Activated CD4-positive, alpha-beta memory T cell treated with anti-CD3 and anti-CD28 coated beads for 36 hours (primary cell): ENCODE data around the gene SHROOM2. TPM values are rescaled to one million over a fixed set of nuclear protein-coding genes. Genes with fewer than 3 reads are reported as not detected.
"Not testable (repeated sequence)": the region's sequence is repeated elsewhere in the genome, so short reads cannot be mapped to it uniquely, and the experiment has no call there.

Experiments used
- CTCF ChIA-PET: fragments of 350-600 bp; sonication (Branson Sonifier 250); formaldehyde crosslinking; loops from one replicate; lab custom pipeline; 2021; ENCODE audit warnings: antibody characterized with exemption, inconsistent platforms; lab: Charles Lee
- POLR2A ChIA-PET: fragments of 350-600 bp; sonication (Branson Sonifier 250); formaldehyde crosslinking; loops from one replicate; lab custom pipeline; 2021; ENCODE audit warnings: antibody characterized with exemption; lab: Charles Lee
- DNase-seq: peaks from one replicate; pipeline ENCODE4 v3.0.0-alpha.2; 2020
- H3K27ac Mint-ChIP-seq: one replicate; pipeline ENCODE4 v1.8.0; 2021; ENCODE audit warnings: mixed read lengths
- H3K27me3 Mint-ChIP-seq: one replicate; pipeline ENCODE4 v1.8.0; 2021; ENCODE audit warnings: mixed read lengths
- H3K36me3 Mint-ChIP-seq: one replicate; pipeline ENCODE4 v1.8.0; 2021; ENCODE audit warnings: mixed read lengths
- H3K4me1 Mint-ChIP-seq: one replicate; pipeline ENCODE4 v1.8.0; 2021; ENCODE audit warnings: low read depth, mixed read lengths
- H3K4me3 Mint-ChIP-seq: one replicate; pipeline ENCODE4 v1.8.0; 2021; ENCODE audit warnings: mild to moderate bottlenecking, mixed read lengths
- H3K9me3 Mint-ChIP-seq: one replicate; pipeline ENCODE4 v1.8.0; 2021; ENCODE audit warnings: mixed read lengths
- intact Hi-C: fragments of 100-400 bp; cut with micrococcal nuclease; formaldehyde crosslinking; loops from one replicate; pipeline ENCODE4 v1.15.1; 2023
- total RNA-seq, 2 experiments: library from RNA; stranded (reverse); gene quantifications; one replicate each; pipeline ENCODE4 v1.2.3, GENCODE V29; 2021

The SHROOM2 gene
- total RNA-seq, 2 experiments from 2014 or later = not detected

GRCh38 chrX:9788911-9789310 lies 2.7 kb downstream of the SHROOM2 start:
- CTCF ChIA-PET = no interaction called here
- Mint-ChIP-seq H3K9me3 (no peaks in the 10 kb centered on the region), H3K36me3 (no peaks in the 10 kb centered on the region), H3K4me3 (no peak overlapping the region), H3K27ac (no peak overlapping the region), H3K27me3 (peaks cover 33% of the 10 kb centered on the region), H3K4me1 (peaks cover 2% of the 10 kb centered on the region)
- DNase-seq = no peak
- POLR2A ChIA-PET = no interaction called here
- intact Hi-C loops = no loop called here

- Mint-ChIP-seq H3K36me3 (no peaks in the 10 kb centered on the region), H3K27me3 (peaks cover 28% of the 10 kb centered on the region), H3K4me1 (peaks cover 2% of the 10 kb centered on the region), H3K9me3 (no peaks in the 10 kb centered on the region), H3K27ac (no peak overlapping the region), H3K4me3 (no peak overlapping the region)
- no peak for DNase-seq
- intact Hi-C loops = no loop called here
- POLR2A ChIA-PET = no interaction called here
- CTCF ChIA-PET = no interaction called here
Measured at GRCh38 chrX:9789555-9789954, 3.3 kb downstream of the SHROOM2 start.

- Mint-ChIP-seq H3K4me3 (no peak overlapping the region), H3K9me3 (peaks cover 6% of the 10 kb centered on the region), H3K27me3 (peaks cover 29% of the 10 kb centered on the region), H3K36me3 (no peaks in the 10 kb centered on the region), H3K4me1 (peaks cover 2% of the 10 kb centered on the region), H3K27ac (no peak overlapping the region)
- ChIA-PET POLR2A (no interaction called here), CTCF (no interaction called here)
- intact Hi-C loops = no loop called here
- DNase-seq = no peak
Measured at GRCh38 chrX:9790866-9791265, 4.6 kb downstream of the SHROOM2 start.

GRCh38 chrX:9794495-9794894 lies 8.3 kb downstream of the SHROOM2 start:
- POLR2A ChIA-PET = no interaction called here
- Mint-ChIP-seq H3K4me3 (no peak overlapping the region), H3K36me3 (no peaks in the 10 kb centered on the region), H3K9me3 (peaks cover 6% of the 10 kb centered on the region), H3K4me1 (no peaks in the 10 kb centered on the region), H3K27me3 (peaks cover 8% of the 10 kb centered on the region), H3K27ac (no peak overlapping the region)
- CTCF ChIA-PET = no interaction called here
- DNase-seq = no peak
- intact Hi-C loops = no loop called here

- peaks cover 13% of the 10 kb centered on the region for H3K9me3 Mint-ChIP-seq
- ChIA-PET CTCF (no interaction called here), POLR2A (no interaction called here)
- H3K27me3 Mint-ChIP-seq = peaks cover 12% of the 10 kb centered on the region
- no peak overlapping the region for H3K4me3 Mint-ChIP-seq
- no peak overlapping the region for H3K27ac Mint-ChIP-seq
- no peaks in the 10 kb centered on the region for H3K4me1 Mint-ChIP-seq
- H3K36me3 Mint-ChIP-seq = no peaks in the 10 kb centered on the region
- no peak for DNase-seq
- intact Hi-C loops = no loop called here
Measured at GRCh38 chrX:9797384-9798360, 11.4 kb downstream of the SHROOM2 start.

- H3K4me1 Mint-ChIP-seq = no peaks in the 10 kb centered on the region
- H3K27ac Mint-ChIP-seq = no peak overlapping the region
- H3K36me3 Mint-ChIP-seq = no peaks in the 10 kb centered on the region
- ChIA-PET CTCF (no interaction called here), POLR2A (no interaction called here)
- intact Hi-C loops = no loop called here
- DNase-seq = no peak
- H3K4me3 Mint-ChIP-seq = no peak overlapping the region
- peaks cover 6% of the 10 kb centered on the region for H3K27me3 Mint-ChIP-seq
- H3K9me3 Mint-ChIP-seq = peaks cover 7% of the 10 kb centered on the region
Measured at GRCh38 chrX:9802737-9803136, 16.5 kb downstream of the SHROOM2 start.

- Mint-ChIP-seq H3K27me3 (peaks cover 6% of the 10 kb centered on the region), H3K4me1 (no peaks in the 10 kb centered on the region), H3K9me3 (peaks cover 7% of the 10 kb centered on the region), H3K36me3 (no peaks in the 10 kb centered on the region), H3K4me3 (no peak overlapping the region), H3K27ac (no peak overlapping the region)
- intact Hi-C loops = no loop called here
- ChIA-PET CTCF (no interaction called here), POLR2A (no interaction called here)
- no peak for DNase-seq
Measured at GRCh38 chrX:9804444-9804843, 18.2 kb downstream of the SHROOM2 start.

GRCh38 chrX:9805956-9806355 lies 19.7 kb downstream of the SHROOM2 start:
- Mint-ChIP-seq H3K4me1 (no peaks in the 10 kb centered on the region), H3K27me3 (no peaks in the 10 kb centered on the region), H3K27ac (no peak overlapping the region), H3K36me3 (no peaks in the 10 kb centered on the region), H3K9me3 (no peaks in the 10 kb centered on the region), H3K4me3 (no peak overlapping the region)
- CTCF ChIA-PET = no interaction called here
- intact Hi-C loops = no loop called here
- DNase-seq = no peak
- POLR2A ChIA-PET = no interaction called here

- H3K4me3 Mint-ChIP-seq = no peak overlapping the region
- H3K4me1 Mint-ChIP-seq = no peaks in the 10 kb centered on the region
- no peaks in the 10 kb centered on the region for H3K36me3 Mint-ChIP-seq
- POLR2A ChIA-PET = no interaction called here
- H3K9me3 Mint-ChIP-seq = no peaks in the 10 kb centered on the region
- CTCF ChIA-PET = no interaction called here
- no peaks in the 10 kb centered on the region for H3K27me3 Mint-ChIP-seq
- DNase-seq = no peak
- intact Hi-C loops = no loop called here
- H3K27ac Mint-ChIP-seq = no peak overlapping the region
Measured at GRCh38 chrX:9807355-9808182, 21.3 kb downstream of the SHROOM2 start.

GRCh38 chrX:9809876-9810275 lies 23.6 kb downstream of the SHROOM2 start:
- H3K36me3 Mint-ChIP-seq, POLR2A ChIA-PET, H3K27ac Mint-ChIP-seq, H3K4me3 Mint-ChIP-seq, CTCF ChIA-PET, DNase-seq, H3K4me1 Mint-ChIP-seq, H3K9me3 Mint-ChIP-seq, H3K27me3 Mint-ChIP-seq, intact Hi-C loops: not testable (repeated sequence)

GRCh38 chrX:9811086-9811485 lies 24.9 kb downstream of the SHROOM2 start:
- H3K4me3 Mint-ChIP-seq, DNase-seq, H3K4me1 Mint-ChIP-seq, H3K27me3 Mint-ChIP-seq, intact Hi-C loops, H3K36me3 Mint-ChIP-seq, CTCF ChIA-PET, POLR2A ChIA-PET, H3K27ac Mint-ChIP-seq, H3K9me3 Mint-ChIP-seq: not testable (repeated sequence)

- DNase-seq = no peak
- Mint-ChIP-seq H3K36me3 (no peaks in the 10 kb centered on the region), H3K4me1 (no peaks in the 10 kb centered on the region), H3K27ac (no peak overlapping the region), H3K9me3 (no peaks in the 10 kb centered on the region), H3K27me3 (peaks cover 15% of the 10 kb centered on the region), H3K4me3 (no peak overlapping the region)
- CTCF ChIA-PET = no interaction called here
- intact Hi-C loops = no loop called here
- POLR2A ChIA-PET = no interaction called here
Measured at GRCh38 chrX:9816084-9816700, 30.0 kb downstream of the SHROOM2 start.
